HG03280 (cell line): ENCODE data around the gene TAS1R3.

Source experiments
- ATAC-seq: cut with Tn5 transposase; IDR thresholded peaks from one replicate; pipeline ENCODE4 v1.9.1; 2021; ENCODE audit warnings: mild to moderate bottlenecking, moderate library complexity; ENCODE audit not compliant: unreplicated experiment

TAS1R3 gene

GRCh38 chr1:1349256-1350012 lies 18.4 kb downstream of the TAS1R3 start, which contains the start of gene DVL1:
Gene DVL1, minus strand, starts transcription at chr1:1349418. Its CDS starts 353 bp downstream, at chr1:1349065.
- ATAC-seq, result peak; percentile 75

GRCh38 chr1:1351511-1352427 lies 20.7 kb downstream of the TAS1R3 start:
- ATAC-seq, result no peak

- no peak for ATAC-seq
Measured at GRCh38 chr1:1352786-1353388, 21.8 kb downstream of the TAS1R3 start.

- no peak for ATAC-seq
Measured at GRCh38 chr1:1353389-1354151, 22.5 kb downstream of the TAS1R3 start.

GRCh38 chr1:1354271-1355247 lies 23.5 kb downstream of the TAS1R3 start:
- no peak for ATAC-seq

- ATAC-seq, result no peak
Measured at GRCh38 chr1:1355416-1355815, 24.3 kb downstream of the TAS1R3 start.

GRCh38 chr1:1356166-1356795 lies 25.2 kb downstream of the TAS1R3 start:
- ATAC-seq, result no peak

GRCh38 chr1:1356796-1357401 lies 25.8 kb downstream of the TAS1R3 start:
- no peak for ATAC-seq

GRCh38 chr1:1357871-1358432 lies 26.9 kb downstream of the TAS1R3 start:
- ATAC-seq, result no peak

GRCh38 chr1:1358433-1359271 lies 27.6 kb downstream of the TAS1R3 start, which contains the start of gene MXRA8:
Gene MXRA8, minus strand, starts transcription at chr1:1358555. Its CDS starts 51 bp downstream, at chr1:1358504.
- no peak for ATAC-seq

- ATAC-seq, result no peak
Measured at GRCh38 chr1:1359308-1359663, 28.2 kb downstream of the TAS1R3 start.

- ATAC-seq, result no peak
Measured at GRCh38 chr1:1359664-1360468, 28.8 kb downstream of the TAS1R3 start.

GRCh38 chr1:1360506-1361169 lies 29.6 kb downstream of the TAS1R3 start:
- no peak for ATAC-seq

GRCh38 chr1:1361233-1361981 lies 30.3 kb downstream of the TAS1R3 start:
- ATAC-seq, result no peak

GRCh38 chr1:1361982-1362423 lies 30.9 kb downstream of the TAS1R3 start:
- ATAC-seq, result no peak
